KMS-11 (cell line): ENCODE results near the gene TSHZ1.

Source experiments
- H2AFZ ChIP-seq: fragments of 200-600 bp; sonication (generic); 2 replicates; pipeline ENCODE4 v1.6.1; 2016; ENCODE audit warnings: antibody characterized with exemption, mixed run types, low read depth
- H3K27ac ChIP-seq: fragments of 200-600 bp; sonication (generic); 2 replicates; pipeline ENCODE4 v1.6.1; 2016; ENCODE audit warnings: mild to moderate bottlenecking, mixed run types
- H3K27me3 ChIP-seq: fragments of 200-600 bp; sonication (generic); 2 replicates; pipeline ENCODE4 v1.6.1; 2017; ENCODE audit warnings: mild to moderate bottlenecking, low read depth, mixed run types, moderate library complexity; ENCODE audit not compliant: insufficient read depth
- H3K36me3 ChIP-seq: fragments of 200-600 bp; sonication (generic); 2 replicates; pipeline ENCODE4 v1.6.1; 2017; ENCODE audit warnings: mild to moderate bottlenecking, mixed run types; ENCODE audit not compliant: insufficient read depth
- H3K4me1 ChIP-seq: fragments of 200-600 bp; sonication (generic); 2 replicates; pipeline ENCODE4 v1.6.1; 2016; ENCODE audit warnings: mild to moderate bottlenecking, low read depth, mixed run types; ENCODE audit not compliant: poor library complexity, severe bottlenecking
- H3K4me2 ChIP-seq: fragments of 200-600 bp; sonication (generic); 2 replicates; pipeline ENCODE4 v1.7.0; 2016; ENCODE audit warnings: mild to moderate bottlenecking, mixed run types
- H3K4me3 ChIP-seq: fragments of 200-600 bp; sonication (generic); IDR thresholded peaks from 2 replicates; pipeline ENCODE4 v1.6.1; 2017; ENCODE audit warnings: low read depth, low read length, mixed read lengths; ENCODE audit not compliant: insufficient read depth
- H3K79me2 ChIP-seq: fragments of 200-600 bp; sonication (generic); 2 replicates; pipeline ENCODE4 v1.6.1; 2016; ENCODE audit warnings: low read depth, mixed run types; ENCODE audit not compliant: insufficient read depth
- H3K9ac ChIP-seq: fragments of 200-600 bp; sonication (generic); 2 replicates; pipeline ENCODE4 v1.6.1; 2016; ENCODE audit warnings: mild to moderate bottlenecking, mixed run types
- H4K20me1 ChIP-seq: fragments of 200-600 bp; sonication (generic); 2 replicates; pipeline ENCODE4 v1.6.1; 2016; ENCODE audit warnings: mild to moderate bottlenecking, mixed run types; ENCODE audit not compliant: insufficient read depth
- CTCF ChIP-seq: fragments of 200-600 bp; sonication (generic); conservative IDR thresholded peaks from 2 replicates; pipeline ENCODE4 v1.6.1; 2017; ENCODE audit warnings: low read depth, mild to moderate bottlenecking, antibody characterized with exemption, low read length, moderate library complexity, mixed read lengths

TSHZ1 gene, protein sequence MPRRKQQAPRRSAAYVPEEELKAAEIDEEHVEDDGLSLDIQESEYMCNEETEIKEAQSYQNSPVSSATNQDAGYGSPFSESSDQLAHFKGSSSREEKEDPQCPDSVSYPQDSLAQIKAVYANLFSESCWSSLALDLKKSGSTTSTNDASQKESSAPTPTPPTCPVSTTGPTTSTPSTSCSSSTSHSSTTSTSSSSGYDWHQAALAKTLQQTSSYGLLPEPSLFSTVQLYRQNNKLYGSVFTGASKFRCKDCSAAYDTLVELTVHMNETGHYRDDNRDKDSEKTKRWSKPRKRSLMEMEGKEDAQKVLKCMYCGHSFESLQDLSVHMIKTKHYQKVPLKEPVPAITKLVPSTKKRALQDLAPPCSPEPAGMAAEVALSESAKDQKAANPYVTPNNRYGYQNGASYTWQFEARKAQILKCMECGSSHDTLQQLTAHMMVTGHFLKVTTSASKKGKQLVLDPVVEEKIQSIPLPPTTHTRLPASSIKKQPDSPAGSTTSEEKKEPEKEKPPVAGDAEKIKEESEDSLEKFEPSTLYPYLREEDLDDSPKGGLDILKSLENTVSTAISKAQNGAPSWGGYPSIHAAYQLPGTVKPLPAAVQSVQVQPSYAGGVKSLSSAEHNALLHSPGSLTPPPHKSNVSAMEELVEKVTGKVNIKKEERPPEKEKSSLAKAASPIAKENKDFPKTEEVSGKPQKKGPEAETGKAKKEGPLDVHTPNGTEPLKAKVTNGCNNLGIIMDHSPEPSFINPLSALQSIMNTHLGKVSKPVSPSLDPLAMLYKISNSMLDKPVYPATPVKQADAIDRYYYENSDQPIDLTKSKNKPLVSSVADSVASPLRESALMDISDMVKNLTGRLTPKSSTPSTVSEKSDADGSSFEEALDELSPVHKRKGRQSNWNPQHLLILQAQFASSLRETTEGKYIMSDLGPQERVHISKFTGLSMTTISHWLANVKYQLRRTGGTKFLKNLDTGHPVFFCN (N-terminal part only)

GRCh38 chr18:75210274-75211001 is at the start of gene TSHZ1:
TSHZ1 (plus strand) TSS chr18:75210797; CDS start chr18:75211877, 1,080 bp downstream.
- H3K4me1 ChIP-seq, result peaks cover 25% of the 10 kb centered on the region
- H3K27ac ChIP-seq, result peak within 1 kb of the TSS; percentile 99
- no peaks in the 10 kb centered on the region for H3K36me3 ChIP-seq
- TF ChIP-seq CTCF, result 0 out of 2 replicates have a peak, but pooled peaks have one; percentile 11
- peak within 1 kb of the TSS; percentile 27 for H3K4me3 ChIP-seq
- H3K27me3 ChIP-seq, result no peaks in the 10 kb centered on the region
- H4K20me1 ChIP-seq, result no peaks in the 10 kb centered on the region
- H2AFZ ChIP-seq, result peak within 1 kb of the TSS; percentile 99
- H3K4me2 ChIP-seq, result peak within 1 kb of the TSS; percentile 97
- H3K79me2 ChIP-seq, result peaks cover 40% of the 10 kb centered on the region
- peak within 1 kb of the TSS; percentile 92 for H3K9ac ChIP-seq

DNA sequence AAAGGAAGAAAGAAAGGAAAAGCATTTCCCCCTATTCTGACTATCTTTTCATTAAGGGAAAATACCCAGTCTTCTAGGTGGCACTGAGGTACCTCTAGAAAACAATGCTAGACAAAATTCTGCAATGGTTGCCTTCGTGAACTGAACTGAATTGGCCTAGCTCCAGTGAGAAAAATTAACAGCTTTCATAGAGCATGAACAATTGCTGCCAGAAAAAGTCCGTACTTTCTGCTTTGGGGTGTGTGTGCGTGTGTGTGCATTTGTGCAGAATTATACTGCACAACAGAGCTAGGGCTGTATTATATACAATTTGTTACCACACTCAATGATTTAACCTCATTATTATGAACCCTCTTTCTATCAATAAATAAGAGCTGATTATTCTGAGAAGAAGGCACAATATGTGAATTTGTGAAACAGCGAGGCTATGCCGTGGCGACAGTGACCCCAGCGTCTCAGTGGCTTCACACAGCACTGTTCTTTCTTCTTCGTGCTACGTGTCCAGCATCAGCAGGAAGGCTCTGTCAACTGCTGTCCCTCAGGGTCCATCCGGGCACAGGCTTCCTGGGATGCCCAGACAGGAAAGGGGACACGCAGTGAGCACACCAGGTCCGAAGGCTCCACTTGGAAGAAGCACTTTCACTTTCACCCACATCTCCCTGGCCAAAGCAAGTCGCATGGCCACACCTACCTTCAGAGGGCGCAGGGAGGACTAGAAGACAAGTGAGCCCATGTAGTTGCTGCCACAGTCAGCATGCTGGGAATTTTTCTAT is 49.2 kb upstream of the TSHZ1 start:
- Histone ChIP-seq H3K4me3 (no peak overlapping the region), H3K27me3 (no peaks in the 10 kb centered on the region), H3K79me2 (no peaks in the 10 kb centered on the region), H2AFZ (no peak overlapping the region), H4K20me1 (no peaks in the 10 kb centered on the region), H3K4me2 (no peak overlapping the region), H3K27ac (no peak overlapping the region), H3K4me1 (no peaks in the 10 kb centered on the region), H3K9ac (no peak overlapping the region), H3K36me3 (no peaks in the 10 kb centered on the region)
- TF ChIP-seq CTCF, result no peak

DNA sequence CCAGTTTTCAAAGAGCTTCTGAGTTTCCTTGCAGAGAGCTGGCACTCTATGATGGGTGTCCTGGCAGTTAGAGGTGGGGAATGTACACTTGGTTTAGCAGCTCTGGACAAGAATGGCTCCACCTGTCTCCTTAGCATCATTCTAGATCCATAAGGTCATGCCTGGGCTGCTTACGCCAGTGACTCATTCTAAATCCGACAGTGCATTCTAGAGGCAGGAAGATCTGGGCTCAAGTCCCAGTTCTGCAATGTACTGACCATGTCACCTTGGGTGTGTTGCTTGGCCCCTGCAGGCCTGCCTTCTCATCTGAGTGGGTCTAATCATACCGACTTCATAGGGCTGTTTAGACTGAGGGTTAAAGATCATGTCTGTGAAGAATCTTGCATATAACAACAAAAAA is 48.1 kb upstream of the TSHZ1 start:
- Histone ChIP-seq H4K20me1 (no peaks in the 10 kb centered on the region), H3K4me3 (no peak overlapping the region), H3K4me2 (no peak overlapping the region), H3K9ac (no peak overlapping the region), H2AFZ (no peak overlapping the region), H3K36me3 (no peaks in the 10 kb centered on the region), H3K79me2 (no peaks in the 10 kb centered on the region), H3K4me1 (no peaks in the 10 kb centered on the region), H3K27me3 (no peaks in the 10 kb centered on the region), H3K27ac (no peak overlapping the region)
- no peak for TF ChIP-seq CTCF

- Histone ChIP-seq H3K4me2 (no peak overlapping the region), H3K27ac (no peak overlapping the region), H3K4me3 (no peak overlapping the region), H3K27me3 (no peaks in the 10 kb centered on the region), H3K9ac (no peak overlapping the region), H4K20me1 (no peaks in the 10 kb centered on the region), H3K36me3 (no peaks in the 10 kb centered on the region), H3K4me1 (no peaks in the 10 kb centered on the region), H3K79me2 (no peaks in the 10 kb centered on the region), H2AFZ (no peak overlapping the region)
- TF ChIP-seq CTCF, result no peak
Observed at GRCh38 chr18:75162978-75163377, 47.6 kb upstream of the TSHZ1 start.
